Measurements from ENCODE around the gene GPX8.

The GPX8 gene, protein sequence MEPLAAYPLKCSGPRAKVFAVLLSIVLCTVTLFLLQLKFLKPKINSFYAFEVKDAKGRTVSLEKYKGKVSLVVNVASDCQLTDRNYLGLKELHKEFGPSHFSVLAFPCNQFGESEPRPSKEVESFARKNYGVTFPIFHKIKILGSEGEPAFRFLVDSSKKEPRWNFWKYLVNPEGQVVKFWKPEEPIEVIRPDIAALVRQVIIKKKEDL

DNA sequence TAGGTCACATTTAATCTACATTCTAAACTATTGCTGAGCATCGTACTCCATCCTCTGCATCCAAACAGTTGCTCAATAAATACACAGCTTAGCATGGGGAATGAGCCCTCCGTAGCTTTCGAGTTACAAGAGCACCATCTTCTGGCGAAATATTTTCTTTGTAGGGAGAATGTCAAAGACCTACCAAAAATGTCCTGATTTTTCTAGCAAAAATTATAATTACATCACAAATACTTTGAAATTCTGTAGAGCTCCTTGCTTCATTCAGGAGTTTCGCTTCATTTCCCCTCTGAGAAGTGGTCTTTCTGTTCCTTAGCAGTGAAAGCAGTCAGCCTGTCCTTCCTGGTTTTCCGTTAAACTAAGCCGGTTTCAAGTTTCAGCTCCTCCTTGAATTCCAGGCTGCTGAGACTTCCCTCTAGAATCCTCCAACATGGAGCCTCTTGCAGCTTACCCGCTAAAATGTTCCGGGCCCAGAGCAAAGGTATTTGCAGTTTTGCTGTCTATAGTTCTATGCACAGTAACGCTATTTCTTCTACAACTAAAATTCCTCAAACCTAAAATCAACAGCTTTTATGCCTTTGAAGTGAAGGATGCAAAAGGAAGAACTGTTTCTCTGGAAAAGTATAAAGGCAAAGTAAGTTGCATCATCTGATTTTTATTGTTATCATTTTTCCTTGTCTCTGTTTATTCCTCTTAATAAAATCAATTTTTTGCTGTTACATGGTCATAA, at the start of gene GPX8:
TSS of gene GPX8 (plus strand) at position 409 of the 730 bp plus-strand sequence. CDS start at position 431, 22 bp downstream.
- H3K27ac ChIP-seq: peak within 1 kb of the TSS; percentile 63

DNA sequence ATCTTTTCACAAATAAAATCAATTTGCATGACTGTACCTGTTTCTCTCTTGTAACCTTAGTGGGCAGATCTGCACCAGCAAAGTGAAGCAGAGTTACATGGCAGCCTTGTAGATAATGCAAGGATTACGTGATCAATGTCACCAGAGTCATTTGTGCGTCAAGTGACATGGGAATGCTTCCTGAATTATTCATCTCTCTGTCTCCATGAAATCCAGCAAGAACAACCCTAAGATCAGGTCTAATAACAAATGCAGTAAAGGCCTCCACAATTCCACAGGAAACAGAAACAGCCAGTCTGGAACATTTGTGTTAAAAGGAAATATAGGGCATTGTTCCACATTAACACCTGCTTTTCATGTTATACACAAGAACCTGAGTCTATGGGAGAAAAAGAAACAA, 49.8 kb upstream of the GPX8 start:
- DNase-seq (ENCODE audit: low read depth, low spot score): no peak
- H3K27ac ChIP-seq: no peak overlapping the region

More for the DNA sequence above, at the start of gene GPX8:
- peak; percentile 31 for DNase-seq (ENCODE audit: low read depth, low spot score)

DNA sequence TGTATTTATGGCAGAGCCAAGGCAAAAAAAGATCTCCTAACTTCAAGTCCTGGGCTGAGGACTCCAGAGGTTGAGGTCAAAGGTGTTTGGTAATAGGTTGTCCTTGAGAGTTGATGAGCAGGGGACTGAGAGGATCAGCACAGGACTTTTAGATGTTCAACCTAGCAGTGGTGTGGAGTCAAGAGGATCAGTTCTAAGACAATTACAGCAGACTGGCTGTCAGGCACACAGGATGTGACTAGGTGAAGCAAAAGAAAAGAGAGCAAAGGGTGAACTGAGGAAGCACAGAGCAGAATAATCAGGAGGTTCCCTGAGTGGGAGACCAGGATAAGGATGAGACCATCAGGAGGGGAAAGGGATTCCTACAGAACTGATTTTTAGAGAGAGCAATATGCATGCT, 46.6 kb upstream of the GPX8 start:
- H3K27ac ChIP-seq: no peak overlapping the region
- no peak for DNase-seq (ENCODE audit: low read depth, low spot score)

- H3K27ac ChIP-seq: no peak overlapping the region
- DNase-seq (ENCODE audit: low read depth, low spot score): no peak
Observed at GRCh38 chr5:55114061-55114460, 45.9 kb upstream of the GPX8 start.

DNA sequence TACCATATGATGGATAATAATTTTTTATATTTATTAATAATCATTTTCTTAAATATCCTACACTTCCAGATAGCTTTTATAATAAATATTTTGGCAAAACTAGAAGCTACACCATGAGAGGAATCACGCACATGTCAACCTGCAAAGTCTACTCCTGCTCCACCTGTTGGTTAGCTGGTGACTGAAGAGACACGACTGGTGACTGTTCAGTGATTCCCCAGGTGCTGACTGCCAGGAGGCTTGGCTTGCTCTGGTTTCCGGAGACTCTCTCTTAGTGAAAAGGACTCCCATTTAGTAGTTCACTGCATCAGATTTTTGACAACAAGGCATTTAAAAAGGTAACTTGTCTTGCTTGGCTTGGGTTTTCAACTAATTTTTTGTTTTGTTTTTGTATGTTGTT, 36.6 kb upstream of the GPX8 start:
- DNase-seq (ENCODE audit: low read depth, low spot score): no peak
- no peak overlapping the region for H3K27ac ChIP-seq

DNA sequence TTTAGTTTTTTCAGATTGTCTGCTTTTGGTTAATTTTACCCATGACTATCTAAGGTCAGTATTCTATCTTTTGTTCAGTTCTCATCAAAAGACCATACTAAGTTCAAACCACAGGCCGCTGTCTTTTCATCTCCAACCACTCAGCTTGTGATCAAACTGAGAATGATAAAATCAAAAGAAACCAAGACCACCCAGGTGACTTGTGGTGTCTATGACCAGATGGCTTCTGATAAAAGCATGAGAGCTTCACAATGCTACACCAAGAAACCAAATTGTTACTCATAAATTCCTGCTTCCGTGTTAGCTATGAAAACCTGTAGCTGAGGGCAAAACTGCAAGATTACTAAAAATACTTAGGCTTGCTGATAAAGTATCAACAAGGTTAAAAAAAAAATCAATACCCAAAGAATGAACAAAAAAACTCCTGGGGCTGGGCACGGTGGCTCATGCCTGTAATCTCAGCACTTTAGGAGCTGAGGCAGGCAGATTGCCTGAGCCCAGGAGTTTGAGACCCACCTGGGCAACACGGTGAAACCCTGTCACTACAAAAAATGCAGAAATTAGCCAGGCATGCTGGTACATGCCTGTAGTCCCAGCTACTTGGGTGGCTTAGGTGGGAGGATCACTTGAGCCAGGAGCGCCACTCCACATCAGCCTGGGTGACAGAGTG, 25.8 kb upstream of the GPX8 start:
- DNase-seq (ENCODE audit: low read depth, low spot score): no peak
- H3K27ac ChIP-seq: no peak overlapping the region

DNA sequence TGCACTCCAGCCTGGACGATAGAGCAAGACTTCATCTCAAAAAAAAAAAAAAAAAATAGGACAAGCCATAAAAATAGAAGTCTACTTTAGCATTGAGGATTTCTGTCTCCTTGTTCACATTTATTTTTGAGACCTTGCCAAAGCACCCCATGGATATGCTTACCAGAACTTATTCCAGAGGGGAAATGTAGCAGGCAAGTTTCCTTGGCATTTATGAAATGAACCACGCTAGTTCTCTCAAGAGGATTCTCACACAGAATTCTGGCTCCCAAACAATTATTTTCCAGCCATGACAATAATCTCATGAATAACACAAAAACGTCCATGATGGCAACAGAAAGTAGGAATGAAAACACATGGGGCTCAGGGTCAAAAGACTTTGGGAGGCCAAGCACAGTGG, 23.4 kb upstream of the GPX8 start:
- DNase-seq (ENCODE audit: low read depth, low spot score): no peak
- no peak overlapping the region for H3K27ac ChIP-seq

DNA sequence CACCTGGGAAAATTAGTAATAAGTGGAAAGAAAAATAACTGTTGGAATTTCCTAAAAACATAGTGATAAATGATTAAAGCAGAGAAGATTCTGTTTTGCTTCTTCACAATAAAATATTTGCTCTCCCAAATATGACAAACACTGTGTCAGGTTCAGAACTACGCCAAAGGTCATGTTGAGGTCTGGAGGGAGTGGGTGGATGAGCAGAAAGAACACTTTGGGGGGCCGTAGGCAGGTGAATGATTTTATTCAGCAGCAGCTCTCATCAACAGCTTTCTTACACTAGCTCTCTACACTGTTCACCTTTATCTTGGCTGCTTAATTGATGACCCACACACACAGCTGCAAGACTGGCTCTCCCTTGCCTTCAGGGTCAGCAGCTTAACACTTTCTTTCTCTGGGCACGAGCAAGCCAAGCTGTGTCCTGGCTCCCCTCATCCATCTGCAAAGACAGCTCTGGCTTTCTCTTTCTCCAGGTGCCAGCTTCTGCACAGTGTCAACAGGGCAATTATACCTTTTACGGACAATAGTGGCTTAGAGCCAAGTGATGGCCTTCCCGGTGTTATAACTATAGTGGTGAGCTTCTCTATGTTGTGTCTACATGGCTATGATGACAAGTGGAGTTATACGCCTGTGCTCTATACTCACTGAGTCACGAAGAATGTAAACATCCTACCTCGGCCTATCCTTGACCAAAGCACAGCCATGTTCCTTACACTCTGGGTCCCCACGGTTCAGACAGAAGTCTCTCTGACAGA, 18.9 kb upstream of the GPX8 start:
- DNase-seq (ENCODE audit: low read depth, low spot score): no peak
- no peak overlapping the region for H3K27ac ChIP-seq

DNA sequence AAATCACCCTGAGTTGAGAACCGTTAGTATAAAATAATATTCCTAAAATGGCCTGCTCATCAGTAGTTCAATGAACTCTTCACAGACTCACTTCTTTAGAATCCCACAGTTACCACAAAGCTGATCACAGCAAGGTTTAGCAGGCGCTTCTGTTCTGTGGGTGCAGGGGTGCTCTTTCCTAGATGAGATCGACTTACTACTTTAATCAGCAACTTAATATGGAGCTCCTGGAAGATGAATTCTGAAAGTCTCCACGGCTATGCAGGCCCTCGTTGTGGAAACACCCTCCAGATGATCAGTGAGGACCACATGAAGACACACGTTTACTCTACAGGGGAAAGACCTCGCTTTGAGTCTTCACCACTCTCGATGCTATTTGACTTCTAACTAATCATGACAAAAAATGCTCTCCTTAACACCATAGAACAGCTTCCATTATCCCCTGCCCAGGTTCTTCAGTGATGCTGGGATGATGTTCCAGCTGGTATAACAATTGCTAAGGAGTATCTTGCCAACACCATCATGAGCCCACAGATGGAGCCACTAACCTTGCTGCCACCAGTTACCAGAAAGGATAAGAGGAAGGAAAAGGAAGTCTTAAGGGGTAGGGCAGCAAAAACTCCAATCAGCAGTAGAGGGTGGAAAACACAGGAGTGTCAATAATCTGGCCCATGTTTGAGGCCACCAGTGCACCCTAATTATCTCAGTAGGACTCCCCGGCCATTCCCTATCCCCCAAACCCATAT, 17.9 kb upstream of the GPX8 start:
- DNase-seq (ENCODE audit: low read depth, low spot score): no peak
- H3K27ac ChIP-seq: no peak overlapping the region

DNA sequence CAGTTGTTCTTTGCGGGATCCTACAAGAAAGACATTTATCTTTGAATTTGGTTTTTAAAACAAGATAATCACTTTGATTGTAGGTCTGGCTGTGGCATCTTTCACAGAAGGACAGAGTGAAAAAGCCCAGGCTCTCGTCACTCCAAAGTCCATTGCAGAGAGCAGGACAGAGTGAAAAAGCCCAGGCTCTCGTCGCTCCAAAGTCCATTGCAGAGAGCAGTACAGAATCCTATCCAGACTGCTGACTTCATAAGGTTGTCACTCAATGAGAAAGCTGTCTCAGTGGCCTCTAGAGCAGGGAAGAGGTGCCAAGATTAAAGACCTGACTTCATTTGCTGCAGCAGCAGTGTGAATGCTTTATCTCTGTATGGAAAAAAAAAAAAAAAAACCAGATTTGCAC, 16.3 kb upstream of the GPX8 start:
- H3K27ac ChIP-seq: no peak overlapping the region
- DNase-seq (ENCODE audit: low read depth, low spot score): no peak

DNA sequence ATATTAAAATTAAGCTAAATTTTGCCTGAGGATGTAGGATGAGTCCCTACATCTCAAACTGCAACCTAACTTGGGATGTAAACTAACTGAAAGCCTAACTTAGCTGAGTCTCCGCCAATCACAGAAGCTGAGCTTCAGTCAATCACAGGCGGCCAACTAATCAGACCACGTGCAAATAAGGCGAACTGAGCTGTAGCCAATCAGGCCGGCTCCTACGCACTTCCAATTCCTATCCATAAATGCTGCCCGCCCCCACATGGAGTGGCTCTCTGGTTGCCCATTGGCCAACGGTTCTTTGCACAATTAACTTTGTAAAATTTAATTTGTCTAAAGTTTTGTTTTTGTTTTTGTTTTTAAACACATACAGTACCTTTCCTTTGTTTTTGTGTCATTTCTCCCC, 13.9 kb upstream of the GPX8 start:
- DNase-seq (ENCODE audit: low read depth, low spot score): no peak
- no peak overlapping the region for H3K27ac ChIP-seq

DNA sequence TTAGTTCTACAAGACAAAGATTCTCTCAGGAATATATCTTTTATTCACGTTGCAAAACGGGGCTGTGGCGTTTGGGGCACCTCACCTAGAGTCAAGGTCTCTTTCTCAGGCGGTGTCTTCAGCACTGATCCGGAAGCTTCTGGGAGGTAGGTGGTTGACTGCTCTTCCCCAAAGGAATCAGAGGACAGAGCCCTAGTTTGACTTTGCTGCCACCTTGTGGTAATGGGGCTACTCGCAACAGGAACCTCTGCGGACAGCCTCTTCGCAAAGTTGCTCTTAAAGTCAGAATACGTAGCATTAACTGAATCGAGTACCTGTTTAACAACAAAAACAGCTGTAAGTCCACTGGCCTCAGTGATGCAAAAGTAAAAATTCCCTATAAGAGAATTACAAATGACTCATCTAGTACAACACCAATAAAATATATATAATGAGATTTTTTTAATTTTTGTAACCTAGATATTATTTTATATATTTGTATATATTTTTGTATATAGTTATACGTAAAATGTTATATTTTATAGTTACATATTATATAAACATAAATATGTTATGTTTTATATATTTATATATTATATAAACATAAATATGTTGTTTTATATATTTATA, 13.3 kb upstream of the GPX8 start:
- no peak overlapping the region for H3K27ac ChIP-seq
- no peak for DNase-seq (ENCODE audit: low read depth, low spot score)

DNA sequence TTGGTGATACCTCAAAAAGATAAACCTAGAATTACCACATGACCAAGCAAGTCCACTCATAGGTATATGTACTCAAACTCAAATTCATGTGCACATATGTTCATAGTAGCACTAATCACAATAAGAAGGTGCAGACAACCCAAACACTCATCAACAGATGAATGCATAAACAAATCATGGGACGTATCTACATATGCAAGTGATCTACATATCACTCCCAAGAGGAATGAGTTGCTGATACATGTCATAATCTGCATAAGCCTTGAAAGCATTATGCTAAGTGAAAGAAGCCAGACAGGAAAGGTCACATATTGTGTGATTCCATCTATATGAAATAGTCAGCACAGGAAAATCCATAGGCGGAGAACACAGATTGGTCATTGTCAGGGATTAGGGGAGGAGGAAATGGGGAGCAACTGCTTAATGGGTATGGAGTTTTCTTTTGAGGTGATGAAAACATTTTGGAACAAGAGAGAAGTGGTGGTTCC, 10.6 kb upstream of the GPX8 start:
- H3K27ac ChIP-seq: no peak overlapping the region
- no peak for DNase-seq (ENCODE audit: low read depth, low spot score)

- peak; percentile 85 for DNase-seq (ENCODE audit: low read depth, low spot score)
- peak overlapping the region; percentile 35 for H3K27ac ChIP-seq
Observed at GRCh38 chr5:55151923-55152842, 7.8 kb upstream of the GPX8 start.

DNA sequence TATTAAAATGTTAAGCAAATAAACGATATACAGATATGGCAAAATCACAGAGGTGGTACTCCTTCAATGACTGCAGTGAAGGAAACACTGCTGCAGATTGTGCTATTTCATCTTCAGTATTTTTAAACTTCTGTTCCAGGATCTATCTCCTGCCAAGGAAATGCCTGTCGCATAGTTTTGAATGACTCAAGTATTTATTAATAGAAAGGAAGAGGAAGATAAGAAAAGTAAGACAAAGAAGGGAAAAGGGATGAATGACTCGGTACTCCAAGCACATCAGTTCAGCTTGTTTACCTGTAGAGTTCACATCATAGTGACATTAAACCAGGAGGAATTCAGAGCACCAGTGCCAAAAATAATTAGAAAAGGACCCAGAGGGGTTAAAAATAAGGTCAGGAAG, 5.1 kb upstream of the GPX8 start:
- H3K27ac ChIP-seq: no peak overlapping the region
- no peak for DNase-seq (ENCODE audit: low read depth, low spot score)

GRCh38 chr5:55160493-55161209, 680 bp downstream of the GPX8 start:
- H3K27ac ChIP-seq: peak overlapping the region; percentile 63
- DNase-seq (ENCODE audit: low read depth, low spot score): peak; percentile 36

DNA sequence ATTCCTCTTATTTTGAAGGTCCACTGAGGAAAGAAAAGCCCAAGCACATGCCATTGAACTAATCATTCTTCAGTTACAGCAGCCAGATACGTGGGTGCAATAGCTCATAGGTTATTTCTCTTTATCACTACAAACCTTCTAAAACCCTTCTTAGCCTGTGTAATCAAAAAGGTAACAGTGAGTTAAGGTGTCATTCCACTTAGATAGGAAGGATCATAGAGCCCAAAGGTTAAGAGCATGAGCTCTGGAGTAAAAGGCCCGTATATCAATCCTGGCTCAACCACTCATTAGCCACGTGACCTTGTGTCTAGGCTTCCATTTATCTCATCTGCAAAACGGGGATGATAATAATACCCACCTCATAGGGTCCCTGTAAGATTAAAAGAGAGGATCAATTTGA, 2.7 kb downstream of the GPX8 start:
- no peak for DNase-seq (ENCODE audit: low read depth, low spot score)
- no peak overlapping the region for H3K27ac ChIP-seq

- no peak overlapping the region for H3K27ac ChIP-seq
Observed at GRCh38 chr5:55171471-55171870, 11.5 kb downstream of the GPX8 start.

More at GRCh38 chr5:55171471-55171870, 11.5 kb downstream of the GPX8 start:
- no peak for DNase-seq (ENCODE audit: low read depth, low spot score)

All from epithelial cell of prostate (primary cell).